ENCODE results near the gene TNFRSF11A.

Gene TNFRSF11A

GRCh38 chr18:62384610-62385097, 59.5 kb downstream of the TNFRSF11A start:
- DNase-seq (ENCODE audit: low spot score): no peak

- DNase-seq (ENCODE audit: low spot score): no peak
These were observed 61.0 kb downstream of the TNFRSF11A start for GRCh38 chr18:62386091-62386490.

GRCh38 chr18:62386601-62387000, 61.5 kb downstream of the TNFRSF11A start:
- no peak for DNase-seq (ENCODE audit: low spot score)

- DNase-seq (ENCODE audit: low spot score): no peak
These were observed 62.1 kb downstream of the TNFRSF11A start for GRCh38 chr18:62387257-62387656.

GRCh38 chr18:62388855-62389760, 64.0 kb downstream of the TNFRSF11A start:
- DNase-seq (ENCODE audit: low spot score): no peak

- DNase-seq (ENCODE audit: low spot score): no peak
These were observed 64.8 kb downstream of the TNFRSF11A start for GRCh38 chr18:62389761-62390481.

- no peak for DNase-seq (ENCODE audit: low spot score)
These were observed 69.1 kb downstream of the TNFRSF11A start for GRCh38 chr18:62394006-62394763.

GRCh38 chr18:62396381-62396780, 71.3 kb downstream of the TNFRSF11A start:
- DNase-seq (ENCODE audit: low spot score): no peak

- DNase-seq (ENCODE audit: low spot score): no peak
These were observed 71.9 kb downstream of the TNFRSF11A start for GRCh38 chr18:62396967-62397366.

- DNase-seq (ENCODE audit: low spot score): no peak
These were observed 73.2 kb downstream of the TNFRSF11A start for GRCh38 chr18:62398291-62398690.

GRCh38 chr18:62399276-62399675, 74.2 kb downstream of the TNFRSF11A start:
- no peak for DNase-seq (ENCODE audit: low spot score)

- peak; percentile 16 for DNase-seq (ENCODE audit: low spot score)
These were observed 74.7 kb downstream of the TNFRSF11A start for GRCh38 chr18:62399781-62400308.

- DNase-seq (ENCODE audit: low spot score): no peak
These were observed 75.8 kb downstream of the TNFRSF11A start for GRCh38 chr18:62400916-62401315.

- DNase-seq (ENCODE audit: low spot score): no peak
These were observed 77.3 kb downstream of the TNFRSF11A start for GRCh38 chr18:62402342-62402948.

- no peak for DNase-seq (ENCODE audit: low spot score)
These were observed 78.0 kb downstream of the TNFRSF11A start for GRCh38 chr18:62403120-62403519.

GRCh38 chr18:62404881-62405280, 79.8 kb downstream of the TNFRSF11A start:
- no peak for DNase-seq (ENCODE audit: low spot score)

- no peak for DNase-seq (ENCODE audit: low spot score)
These were observed 82.5 kb downstream of the TNFRSF11A start for GRCh38 chr18:62407660-62408059.

- DNase-seq (ENCODE audit: low spot score): no peak
These were observed 84.7 kb downstream of the TNFRSF11A start for GRCh38 chr18:62409821-62410220.

- DNase-seq (ENCODE audit: low spot score): no peak
These were observed 87.3 kb downstream of the TNFRSF11A start for GRCh38 chr18:62412231-62412979.

GRCh38 chr18:62413206-62413605, 88.1 kb downstream of the TNFRSF11A start:
- no peak for DNase-seq (ENCODE audit: low spot score)

- no peak for DNase-seq (ENCODE audit: low spot score)
These were observed 93.1 kb downstream of the TNFRSF11A start for GRCh38 chr18:62418258-62418657.

Data from NAMALWA (cell line).